ENCODE results near the gene OTUB1.
"Not testable (repeated sequence)": the region's sequence is repeated elsewhere in the genome, so short reads cannot be mapped to it uniquely, and the experiment has no call there.

OTUB1 gene

GRCh38 chr11:63973912-63974258, 12.4 kb upstream of the OTUB1 start:
- intact Hi-C loops (cut with DNase I); DNase-seq: not testable (repeated sequence)

GRCh38 chr11:63974259-63975143, 11.7 kb upstream of the OTUB1 start, which contains the start of gene COX8A:
Gene COX8A, plus strand, starts transcription at chr11:63974620. Its CDS starts 61 bp downstream, at chr11:63974681.
- peak; percentile 96 to 100 (median 98) for DNase-seq
- intact Hi-C loops (cut with DNase I), result no loop called here

GRCh38 chr11:63978551-63979239, 7.5 kb upstream of the OTUB1 start:
- intact Hi-C loops (cut with DNase I), result no loop called here
- no peak for DNase-seq

- DNase-seq, result no peak
- intact Hi-C loops (cut with DNase I), result no loop called here
Observed at GRCh38 chr11:63979426-63979825, 6.8 kb upstream of the OTUB1 start.

GRCh38 chr11:63985812-63986155, 454 bp upstream of the OTUB1 start:
- DNase-seq, result peak in 5 of 10 donors; percentile 34 to 91 (median 45)
- intact Hi-C loops (cut with DNase I), result no loop called here

- DNase-seq, result no peak
- intact Hi-C loops (cut with DNase I), result no loop called here
Observed at GRCh38 chr11:63986932-63987513, 785 bp downstream of the OTUB1 start.

GRCh38 chr11:63991558-63991957, 5.3 kb downstream of the OTUB1 start:
- intact Hi-C loops (cut with DNase I), result no loop called here

GRCh38 chr11:63993100-63993499, 6.9 kb downstream of the OTUB1 start:
- DNase-seq, result no peak
- intact Hi-C loops (cut with DNase I), result no loop called here

More at GRCh38 chr11:63991558-63991957, 5.3 kb downstream of the OTUB1 start:
- DNase-seq, result no peak

GRCh38 chr11:63993993-63994392, 7.8 kb downstream of the OTUB1 start:
- intact Hi-C loops (cut with DNase I), result no loop called here

GRCh38 chr11:63996512-63996911, 10.3 kb downstream of the OTUB1 start:
- peak in 1 of 10 donors; percentile 84 for DNase-seq
- intact Hi-C loops (cut with DNase I), result no loop called here

More at GRCh38 chr11:63993993-63994392, 7.8 kb downstream of the OTUB1 start:
- no peak for DNase-seq

GRCh38 chr11:63997104-63997700, 11.0 kb downstream of the OTUB1 start:
- DNase-seq, result no peak
- intact Hi-C loops (cut with DNase I), result no loop called here

- intact Hi-C loops (cut with DNase I), result no loop called here
- DNase-seq, result no peak
Observed at GRCh38 chr11:63997801-63998337, 11.6 kb downstream of the OTUB1 start.

- DNase-seq, result no peak
- intact Hi-C loops (cut with DNase I), result no loop called here
Observed at GRCh38 chr11:63998558-63999348, 12.5 kb downstream of the OTUB1 start.

GRCh38 chr11:63999349-64000025, 13.2 kb downstream of the OTUB1 start:
- intact Hi-C loops (cut with DNase I), result loop anchor here (1.0 to 5.0 kb wide), 2 partner anchors 38 to 149 kb away; partner anchors contain the start of gene FLRT1
- DNase-seq, result peak in 4 of 10 donors; percentile 33 to 89 (median 85)

- intact Hi-C loops (cut with DNase I), result loop anchor here (1.0 to 5.0 kb wide), 2 partner anchors 37 to 148 kb away; partner anchors contain the start of gene FLRT1
- peak in 9 of 10 donors; percentile 58 to 96 (median 73) for DNase-seq
Observed at GRCh38 chr11:64000026-64000739, 13.9 kb downstream of the OTUB1 start.

GRCh38 chr11:64000740-64001483, 14.7 kb downstream of the OTUB1 start:
- intact Hi-C loops (cut with DNase I), result loop anchor here (1.0 to 5.0 kb wide), 2 partner anchors 36 to 147 kb away; partner anchors contain the start of gene FLRT1
- DNase-seq, result peak in 1 of 10 donors; percentile 84

Measured in posterior cingulate gyrus (tissue), 11 donors.